Mucosa of rectum (tissue), 2 donors: ENCODE data around the gene HHLA2.
"Not testable (repeated sequence)": the region's sequence is repeated elsewhere in the genome, so short reads cannot be mapped to it uniquely, and the experiment has no call there.

Experiments
- H3K27ac ChIP-seq, 2 donors: one replicate each; pipeline ENCODE4 v1.7.0; 2013; ENCODE audit warnings: inconsistent platforms in 2 of 2, low read depth in 2 of 2, low read length in 2 of 2
- H3K27me3 ChIP-seq, 2 donors: one replicate each; pipeline ENCODE4 v1.7.0; 2013; ENCODE audit warnings: low read length in 2 of 2; ENCODE audit not compliant: control insufficient read depth in 2 of 2, insufficient read depth in 2 of 2
- H3K36me3 ChIP-seq, 2 donors: one replicate each; pipeline ENCODE4 v1.7.0; 2013; ENCODE audit warnings: low read length in 2 of 2; ENCODE audit not compliant: control insufficient read depth in 2 of 2, insufficient read depth in 2 of 2
- H3K4me1 ChIP-seq, 2 donors: one replicate each; pipeline ENCODE4 v1.7.0; 2013; ENCODE audit warnings: low read length in 2 of 2, mild to moderate bottlenecking in 1 of 2; ENCODE audit not compliant: control insufficient read depth in 2 of 2, insufficient read depth in 2 of 2
- H3K4me3 ChIP-seq, 2 donors: one replicate each; pipeline ENCODE4 v1.7.0; 2013; ENCODE audit warnings: low read length in 2 of 2
- H3K9ac ChIP-seq, 2 donors: one replicate each; pipeline ENCODE4 v1.7.0; 2013; ENCODE audit warnings: low read length in 2 of 2, low read depth in 1 of 2, mild to moderate bottlenecking in 1 of 2
- H3K9me3 ChIP-seq, 2 donors: one replicate each; pipeline ENCODE4 v1.7.0; 2013; ENCODE audit warnings: low read length in 2 of 2; ENCODE audit not compliant: control insufficient read depth in 2 of 2
- donor health status: healthy.
- donor health status: Normal muscosa, but diverticular disease.

The HHLA2 gene

GRCh38 chr3:108281670-108282069, 14.7 kb upstream of the HHLA2 start:
- H3K27ac ChIP-seq = no peak overlapping the region

GRCh38 chr3:108283006-108283405, 13.3 kb upstream of the HHLA2 start:
- H3K9ac ChIP-seq = no peak overlapping the region
- H3K4me1 ChIP-seq = peaks cover 2 to 20% of the 10 kb centered on the region in 2 donors
- H3K27ac ChIP-seq = peak overlapping the region in 1 of 2 donors; percentile 5
- peaks cover 0 to 2% of the 10 kb centered on the region in 2 donors for H3K9me3 ChIP-seq
- H3K36me3 ChIP-seq = no peaks in the 10 kb centered on the region
- no peak overlapping the region for H3K4me3 ChIP-seq
- H3K27me3 ChIP-seq = no peaks in the 10 kb centered on the region

More at GRCh38 chr3:108281670-108282069, 14.7 kb upstream of the HHLA2 start:
- H3K9me3 ChIP-seq = peaks cover 0 to 2% of the 10 kb centered on the region in 2 donors
- no peak overlapping the region for H3K9ac ChIP-seq
- no peak overlapping the region for H3K4me3 ChIP-seq
- H3K4me1 ChIP-seq = peaks cover 2 to 20% of the 10 kb centered on the region in 2 donors
- no peaks in the 10 kb centered on the region for H3K36me3 ChIP-seq
- H3K27me3 ChIP-seq = no peaks in the 10 kb centered on the region

- Histone ChIP-seq H3K9ac (peak overlapping the region in 1 of 2 donors; percentile 19), H3K4me1 (peaks cover 3 to 20% of the 10 kb centered on the region in 2 donors), H3K27ac (peak overlapping the region; percentile 61 to 81), H3K4me3 (no peak overlapping the region), H3K9me3 (peaks cover 0 to 2% of the 10 kb centered on the region in 2 donors), H3K36me3 (no peaks in the 10 kb centered on the region), H3K27me3 (no peaks in the 10 kb centered on the region)
These were observed 12.4 kb upstream of the HHLA2 start for GRCh38 chr3:108283989-108284388.

- H3K4me1 ChIP-seq = peaks cover 4 to 19% of the 10 kb centered on the region in 2 donors
- H3K36me3 ChIP-seq = no peaks in the 10 kb centered on the region
- H3K9ac ChIP-seq = no peak overlapping the region
- H3K9me3 ChIP-seq = no peaks in the 10 kb centered on the region
- peak overlapping the region; percentile 61 to 81 for H3K27ac ChIP-seq
- H3K4me3 ChIP-seq = no peak overlapping the region
- no peaks in the 10 kb centered on the region for H3K27me3 ChIP-seq
These were observed 11.2 kb upstream of the HHLA2 start for GRCh38 chr3:108285176-108285575.

GRCh38 chr3:108287146-108287545, 9.2 kb upstream of the HHLA2 start:
- no peak overlapping the region for H3K9ac ChIP-seq
- H3K4me3 ChIP-seq = no peak overlapping the region
- H3K4me1 ChIP-seq = peaks cover 4 to 15% of the 10 kb centered on the region in 2 donors
- no peaks in the 10 kb centered on the region for H3K36me3 ChIP-seq
- H3K9me3 ChIP-seq = no peaks in the 10 kb centered on the region
- H3K27ac ChIP-seq = no peak overlapping the region
- no peaks in the 10 kb centered on the region for H3K27me3 ChIP-seq

- H3K4me3 ChIP-seq, H3K27ac ChIP-seq, H3K36me3 ChIP-seq, H3K27me3 ChIP-seq, H3K9me3 ChIP-seq, H3K9ac ChIP-seq: not testable (repeated sequence)
- H3K4me1 ChIP-seq = peaks cover 4 to 17% of the 10 kb centered on the region in 2 donors
These were observed 8.2 kb upstream of the HHLA2 start for GRCh38 chr3:108288193-108288592.

- Histone ChIP-seq H3K4me3 (no peak overlapping the region), H3K27me3 (no peaks in the 10 kb centered on the region), H3K36me3 (no peaks in the 10 kb centered on the region), H3K9me3 (no peaks in the 10 kb centered on the region), H3K4me1 (peaks cover 6 to 11% of the 10 kb centered on the region in 2 donors), H3K27ac (no peak overlapping the region), H3K9ac (no peak overlapping the region)
These were observed 7.2 kb upstream of the HHLA2 start for GRCh38 chr3:108289159-108289558.

GRCh38 chr3:108292450-108292849, 3.9 kb upstream of the HHLA2 start:
- no peaks in the 10 kb centered on the region for H3K9me3 ChIP-seq
- H3K4me1 ChIP-seq = peaks cover 10 to 14% of the 10 kb centered on the region in 2 donors
- no peak overlapping the region for H3K27ac ChIP-seq
- H3K4me3 ChIP-seq = no peak overlapping the region
- H3K36me3 ChIP-seq = no peaks in the 10 kb centered on the region
- H3K9ac ChIP-seq = no peak overlapping the region
- no peaks in the 10 kb centered on the region for H3K27me3 ChIP-seq

GRCh38 chr3:108292905-108293328, 3.4 kb upstream of the HHLA2 start:
- no peak overlapping the region for H3K9ac ChIP-seq
- H3K36me3 ChIP-seq = no peaks in the 10 kb centered on the region
- peaks cover 10 to 18% of the 10 kb centered on the region in 2 donors for H3K4me1 ChIP-seq
- H3K4me3 ChIP-seq = no peak overlapping the region
- no peak overlapping the region for H3K27ac ChIP-seq
- H3K27me3 ChIP-seq = no peaks in the 10 kb centered on the region
- H3K9me3 ChIP-seq = no peaks in the 10 kb centered on the region

- Histone ChIP-seq H3K4me1 (peaks cover 10 to 22% of the 10 kb centered on the region in 2 donors), H3K27ac (peak overlapping the region in 1 of 2 donors; percentile 20), H3K9ac (no peak overlapping the region), H3K4me3 (no peak overlapping the region), H3K27me3 (no peaks in the 10 kb centered on the region), H3K9me3 (no peaks in the 10 kb centered on the region), H3K36me3 (no peaks in the 10 kb centered on the region)
These were observed 2.5 kb upstream of the HHLA2 start for GRCh38 chr3:108293858-108294257.
